ENCODE results near the gene CAMK2G.

DNA sequence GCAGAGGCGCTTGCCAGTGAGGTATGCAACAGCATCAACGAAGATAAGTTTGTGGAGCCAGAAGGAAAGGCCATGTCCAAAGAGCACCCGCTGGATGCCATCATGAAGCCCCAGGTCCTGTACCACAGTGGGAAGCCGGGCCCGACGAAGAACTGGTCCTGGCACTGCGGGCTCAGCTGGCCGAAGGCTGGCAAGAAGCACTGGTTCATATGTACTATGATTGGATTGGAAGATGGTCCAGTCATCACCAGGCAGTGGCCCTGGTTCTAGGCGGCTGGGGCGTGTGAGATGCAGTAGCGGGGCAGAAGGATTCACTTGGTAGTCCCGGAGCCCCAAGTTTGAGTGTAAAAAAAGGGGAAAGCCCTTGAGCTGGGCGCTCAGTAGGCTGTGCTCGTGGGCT lies 66.9 kb downstream of the CAMK2G start:
- no peak for TF ChIP-seq POLR2A (IDR thresholded peaks at IDR 0.05)
- TF ChIP-seq, protein P1, sequence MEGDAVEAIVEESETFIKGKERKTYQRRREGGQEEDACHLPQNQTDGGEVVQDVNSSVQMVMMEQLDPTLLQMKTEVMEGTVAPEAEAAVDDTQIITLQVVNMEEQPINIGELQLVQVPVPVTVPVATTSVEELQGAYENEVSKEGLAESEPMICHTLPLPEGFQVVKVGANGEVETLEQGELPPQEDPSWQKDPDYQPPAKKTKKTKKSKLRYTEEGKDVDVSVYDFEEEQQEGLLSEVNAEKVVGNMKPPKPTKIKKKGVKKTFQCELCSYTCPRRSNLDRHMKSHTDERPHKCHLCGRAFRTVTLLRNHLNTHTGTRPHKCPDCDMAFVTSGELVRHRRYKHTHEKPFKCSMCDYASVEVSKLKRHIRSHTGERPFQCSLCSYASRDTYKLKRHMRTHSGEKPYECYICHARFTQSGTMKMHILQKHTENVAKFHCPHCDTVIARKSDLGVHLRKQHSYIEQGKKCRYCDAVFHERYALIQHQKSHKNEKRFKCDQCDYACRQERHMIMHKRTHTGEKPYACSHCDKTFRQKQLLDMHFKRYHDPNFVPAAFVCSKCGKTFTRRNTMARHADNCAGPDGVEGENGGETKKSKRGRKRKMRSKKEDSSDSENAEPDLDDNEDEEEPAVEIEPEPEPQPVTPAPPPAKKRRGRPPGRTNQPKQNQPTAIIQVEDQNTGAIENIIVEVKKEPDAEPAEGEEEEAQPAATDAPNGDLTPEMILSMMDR (IDR thresholded peaks at IDR 0.05) = no peak

All from vagina (tissue), 2 donors.